NCI-H774 (cell line): ENCODE measurements around the gene EFCAB11.

Source experiments
- DNase-seq: peaks from one replicate; lab custom pipeline; 2025; lab: John Stamatoyannopoulos, UW

The EFCAB11 gene

GRCh38 chr14:89957376-89957775, 2.8 kb upstream of the EFCAB11 start:
- no peak for DNase-seq

- no peak for DNase-seq
These were observed 2.1 kb upstream of the EFCAB11 start for GRCh38 chr14:89956661-89957009.

GRCh38 chr14:89955745-89956660, 1.5 kb upstream of the EFCAB11 start, which contains the start of gene TDP1:
Gene TDP1, plus strand, starts transcription at chr14:89955927. Its CDS starts 7,188 bp downstream, at chr14:89963115.
- DNase-seq, result peak; percentile 94

- DNase-seq, result no peak
These were observed 653 bp upstream of the EFCAB11 start for GRCh38 chr14:89955022-89955744.

GRCh38 chr14:89953602-89954001, 928 bp downstream of the EFCAB11 start:
- no peak for DNase-seq

DNA sequence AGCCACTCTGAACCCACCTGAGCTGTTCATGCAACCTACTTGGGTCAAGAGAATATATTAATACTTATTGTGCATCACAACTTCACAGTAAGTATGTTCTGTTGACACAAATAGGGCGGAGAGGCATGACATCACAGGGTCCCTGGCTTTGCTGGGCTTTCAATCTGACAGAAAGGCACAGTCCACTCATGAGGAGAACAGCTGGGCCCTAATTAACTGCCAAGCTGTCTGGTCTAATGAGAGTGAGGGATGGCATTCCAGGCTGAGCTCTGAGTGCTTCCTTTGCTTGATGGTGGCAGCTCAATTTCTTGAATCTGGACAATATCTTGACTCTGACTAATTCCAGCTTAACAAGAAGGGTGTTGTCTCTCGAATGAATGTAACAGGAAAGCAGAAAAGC, 2.0 kb downstream of the EFCAB11 start:
- no peak for DNase-seq

DNA sequence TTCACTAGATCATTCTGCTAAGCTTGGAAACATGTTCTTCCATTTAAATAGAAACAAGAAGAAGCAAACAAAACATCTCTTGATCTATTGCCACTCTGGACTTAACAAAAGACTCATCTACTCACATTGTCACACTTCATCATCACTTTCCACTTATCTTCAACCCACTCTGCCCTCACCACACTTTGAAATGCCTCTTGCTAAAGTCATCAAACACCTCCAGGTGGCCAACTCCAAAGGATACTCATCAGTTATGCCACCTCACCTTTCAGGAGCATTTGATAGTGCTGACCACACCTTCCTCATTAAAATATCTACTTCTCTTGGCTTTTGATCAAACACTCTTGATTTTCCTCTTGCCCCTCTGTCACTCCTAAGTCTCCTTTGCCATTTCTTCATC, 7.2 kb downstream of the EFCAB11 start:
- no peak for DNase-seq

DNA sequence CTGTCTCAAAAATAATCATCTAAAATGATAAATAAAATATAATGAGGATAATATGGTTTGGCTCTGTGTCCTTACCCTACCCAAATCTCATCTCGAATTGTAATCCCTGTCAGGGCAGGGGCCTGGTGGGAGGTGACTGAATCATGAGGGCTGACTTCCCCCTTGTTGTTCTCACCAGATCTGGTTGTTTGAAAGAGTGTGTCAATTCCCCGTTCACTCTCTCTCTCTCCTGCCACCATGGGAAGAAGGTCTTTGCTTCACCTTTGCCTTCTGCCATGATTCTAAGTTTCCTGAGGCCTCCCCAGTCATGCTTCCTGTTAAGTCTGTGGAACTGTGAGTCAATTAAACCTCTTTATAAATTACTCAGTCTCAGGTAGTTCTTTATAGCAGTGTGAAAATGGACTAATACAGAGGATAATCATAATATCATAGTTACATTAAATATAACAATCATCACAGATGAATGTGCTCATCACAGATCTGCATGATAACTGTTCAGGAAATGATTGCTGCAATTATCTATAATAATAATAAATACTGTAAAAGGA, 12.6 kb downstream of the EFCAB11 start:
- no peak for DNase-seq

GRCh38 chr14:89936654-89937185, 17.8 kb downstream of the EFCAB11 start:
- no peak for DNase-seq

DNA sequence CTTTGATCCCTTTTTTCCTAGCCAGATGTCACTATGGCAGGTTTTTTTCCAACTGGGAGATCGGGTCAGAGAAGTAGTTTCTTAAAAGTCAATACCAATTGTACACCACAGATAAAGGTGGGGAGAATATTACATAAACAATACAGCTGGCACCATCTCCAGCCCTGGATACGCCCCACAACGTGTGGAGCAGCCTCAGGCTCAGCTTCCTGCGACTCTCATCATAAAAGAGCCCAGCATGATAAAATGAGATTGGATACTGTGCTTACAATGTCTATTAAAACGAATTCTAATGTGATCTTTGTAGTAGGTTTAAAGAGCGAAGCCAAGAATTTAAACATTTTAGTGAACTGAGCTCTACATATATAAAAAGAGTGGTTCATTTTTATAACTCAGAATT, 21.5 kb downstream of the EFCAB11 start:
- DNase-seq, result no peak

GRCh38 chr14:89927186-89927865, 27.2 kb downstream of the EFCAB11 start:
- DNase-seq, result no peak

- no peak for DNase-seq
These were observed 27.8 kb downstream of the EFCAB11 start for GRCh38 chr14:89926694-89927093.

DNA sequence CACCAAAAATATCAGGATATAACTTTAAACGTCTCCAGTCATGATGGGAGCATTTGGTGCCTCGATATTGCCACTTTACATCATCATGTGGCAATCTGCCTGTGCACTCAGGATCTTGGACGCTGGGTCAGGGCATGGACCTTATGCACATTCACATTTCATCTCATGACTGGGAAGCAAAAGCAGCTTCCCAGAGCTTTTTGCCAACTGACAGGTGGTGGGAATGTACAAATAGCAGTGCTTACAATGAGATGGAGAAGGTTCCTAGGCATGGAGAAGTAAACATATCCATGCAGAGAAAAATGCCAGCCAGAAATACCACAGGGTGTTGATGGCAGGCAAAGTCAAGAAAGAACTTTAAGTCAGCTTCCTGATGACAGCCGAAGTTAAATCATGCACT, 30.3 kb downstream of the EFCAB11 start:
- DNase-seq, result no peak

DNA sequence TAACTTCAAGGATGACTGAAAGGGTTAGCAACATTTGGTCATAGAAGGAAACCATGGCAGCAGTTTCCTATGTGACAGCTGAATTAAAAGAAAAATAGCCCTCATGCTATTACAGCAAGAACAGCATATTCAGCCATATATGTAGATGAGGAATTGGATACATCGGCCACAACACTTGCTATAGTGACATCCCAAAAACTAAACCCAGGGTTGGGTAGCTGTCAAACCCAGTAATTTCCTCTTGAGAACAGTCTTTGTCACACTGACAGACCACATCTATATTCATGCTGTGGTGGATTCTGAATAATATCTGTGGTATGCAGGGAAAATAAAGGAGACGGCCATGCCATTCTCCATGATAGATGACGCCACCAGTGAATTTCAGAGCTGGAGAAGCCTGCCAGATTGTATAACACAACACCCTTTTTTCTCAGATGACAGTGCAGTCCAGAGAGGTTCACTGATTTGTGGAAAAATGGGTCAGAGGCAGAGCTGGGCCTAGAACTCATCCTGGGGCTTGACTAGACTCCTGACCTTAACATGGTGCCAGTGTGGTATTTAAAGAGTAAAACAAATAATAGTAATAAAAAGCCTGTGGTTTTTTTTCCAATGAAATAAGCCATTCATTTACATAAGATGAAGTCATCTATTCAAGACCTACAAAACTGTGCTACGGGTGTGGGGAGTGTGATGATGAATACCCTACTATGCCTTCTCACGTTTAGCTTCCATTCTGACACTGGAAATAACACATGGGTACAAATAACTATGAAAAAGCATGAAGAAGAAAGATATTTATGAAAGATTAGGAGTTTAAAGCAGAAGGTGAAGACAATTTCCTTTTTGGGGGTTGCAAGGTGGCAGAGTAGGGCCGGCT, 32.3 kb downstream of the EFCAB11 start:
- no peak for DNase-seq

DNA sequence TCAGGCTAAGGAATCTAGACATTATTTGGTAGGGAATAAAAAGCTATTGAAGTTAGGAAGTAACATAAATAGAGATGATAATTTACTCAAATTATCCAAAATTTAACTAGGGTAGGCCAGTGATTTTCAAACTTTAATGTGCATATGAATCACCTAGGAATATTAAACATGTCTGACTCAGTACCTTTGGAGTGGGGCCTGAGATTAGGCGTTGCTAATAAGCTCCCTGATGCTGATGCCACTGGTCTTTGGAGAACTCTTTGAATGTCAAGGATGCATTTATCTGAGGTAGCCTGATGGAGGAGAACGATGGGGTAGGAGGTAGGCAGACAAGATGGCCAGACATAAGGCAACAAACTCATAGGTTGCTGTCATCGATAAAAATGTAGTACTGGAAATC, 33.2 kb downstream of the EFCAB11 start:
- DNase-seq, result no peak

GRCh38 chr14:89920056-89920455, 34.5 kb downstream of the EFCAB11 start:
- DNase-seq, result no peak

- no peak for DNase-seq
These were observed 35.8 kb downstream of the EFCAB11 start for GRCh38 chr14:89918721-89919120.

DNA sequence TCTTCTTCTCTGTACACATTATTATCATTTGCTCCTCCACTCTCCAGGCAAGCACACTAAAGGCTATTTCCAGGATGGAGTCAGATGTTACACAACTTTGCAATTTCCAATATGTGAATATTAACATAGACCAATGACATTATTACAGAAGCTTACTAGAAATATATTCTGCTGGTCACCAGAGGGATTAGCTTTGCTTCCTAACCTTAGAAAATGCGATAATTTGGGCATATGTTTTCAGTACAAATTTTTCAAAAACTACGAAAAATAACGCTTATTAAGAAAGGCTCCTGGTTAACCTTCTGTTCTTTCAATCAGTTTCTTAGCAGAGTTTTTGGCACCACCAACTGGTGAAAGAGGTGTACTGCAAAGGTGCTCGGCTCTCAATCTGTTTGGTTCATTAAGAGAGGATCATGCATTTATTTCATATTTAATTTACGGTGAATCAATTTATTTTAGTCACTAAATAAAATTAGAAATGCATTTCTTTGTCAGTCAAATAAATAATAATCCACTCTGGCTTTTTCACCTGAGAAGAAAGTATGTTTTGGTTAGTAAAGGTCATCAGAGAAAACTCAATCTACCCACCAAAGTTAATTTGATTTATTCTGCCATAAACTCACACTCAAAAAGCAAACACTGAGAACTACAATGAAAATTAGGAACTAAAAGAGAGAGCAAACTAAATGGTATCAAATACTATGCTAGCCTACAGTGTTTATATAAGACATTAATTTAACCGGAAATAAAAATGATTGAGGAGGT, 39.2 kb downstream of the EFCAB11 start:
- DNase-seq, result peak; percentile 69

GRCh38 chr14:89912667-89913211, 41.8 kb downstream of the EFCAB11 start:
- peak; percentile 44 for DNase-seq

DNA sequence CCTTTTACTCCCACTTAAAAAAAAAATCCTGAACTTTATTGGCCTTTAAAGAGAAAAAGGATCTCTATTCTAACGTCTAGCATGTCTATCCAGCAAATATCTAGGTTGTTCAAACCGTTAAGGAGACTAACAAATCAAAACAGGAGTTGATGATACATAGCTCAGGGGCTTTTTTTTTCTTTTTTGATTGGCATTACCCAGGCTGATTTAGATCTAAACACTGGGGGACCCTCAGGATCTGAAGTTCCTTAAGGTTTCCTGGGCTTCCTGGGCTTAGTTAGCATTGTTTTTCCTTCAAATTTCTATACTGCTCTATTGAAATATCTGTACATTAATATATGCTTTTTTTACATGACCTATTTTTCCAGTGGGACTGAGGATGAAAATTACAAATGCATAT, 42.3 kb downstream of the EFCAB11 start:
- DNase-seq, result no peak
